Measurements from ENCODE around the gene UBAC2. TPM values are rescaled to one million over a fixed set of nuclear protein-coding genes. Genes with fewer than 3 reads are reported as not detected.

Gene UBAC2
- total and polyA plus RNA-seq, 11 donors: 32.6 to 66.9 (median 48.5) TPM

DNA sequence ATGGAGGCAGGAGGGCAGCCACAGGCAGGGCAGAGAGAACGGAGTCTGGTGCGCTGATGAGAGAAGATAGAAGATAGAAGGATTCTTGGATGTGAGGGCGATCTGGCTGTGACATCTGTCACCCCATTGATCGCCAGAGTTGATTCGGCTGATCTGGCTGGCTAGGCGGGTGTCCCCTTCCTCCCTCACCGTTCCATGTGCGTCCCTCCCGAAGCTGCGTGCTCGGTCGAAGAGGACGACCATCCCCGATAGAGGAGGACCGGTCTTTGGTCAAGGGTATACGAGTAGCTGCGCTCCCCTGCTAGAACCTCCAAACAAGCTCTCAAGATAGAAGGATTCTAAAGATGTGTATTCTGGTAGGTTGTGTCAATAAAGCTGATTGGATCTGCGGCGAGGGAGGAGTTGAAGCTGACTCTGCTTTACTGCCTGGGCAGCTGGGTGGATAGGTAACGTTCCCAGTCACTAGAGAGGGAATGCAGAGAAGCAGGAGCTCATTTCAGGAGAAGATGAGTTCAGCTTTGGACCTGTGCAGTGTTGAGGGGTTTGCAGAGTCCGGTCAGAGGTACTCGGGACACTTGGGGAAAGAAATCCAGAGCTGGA is 5.1 kb downstream of the UBAC2 start:
- WGBS, 4 donors: 92 to 95% (median 94%) methylated on average over 22 of the region's 22 CpGs
- Histone ChIP-seq H3K36me3 (peaks cover 0 to 20% (median 5%) of the 10 kb centered on the region in 9 donors), H3K4me1 (peaks cover 0 to 45% (median 27%) of the 10 kb centered on the region in 12 donors), H3K27me3 (no peaks in the 10 kb centered on the region), H3K9me3 (no peaks in the 10 kb centered on the region), H3K4me3 (no peak overlapping the region), H3K27ac (no peak overlapping the region)
- TF ChIP-seq, protein P1, sequence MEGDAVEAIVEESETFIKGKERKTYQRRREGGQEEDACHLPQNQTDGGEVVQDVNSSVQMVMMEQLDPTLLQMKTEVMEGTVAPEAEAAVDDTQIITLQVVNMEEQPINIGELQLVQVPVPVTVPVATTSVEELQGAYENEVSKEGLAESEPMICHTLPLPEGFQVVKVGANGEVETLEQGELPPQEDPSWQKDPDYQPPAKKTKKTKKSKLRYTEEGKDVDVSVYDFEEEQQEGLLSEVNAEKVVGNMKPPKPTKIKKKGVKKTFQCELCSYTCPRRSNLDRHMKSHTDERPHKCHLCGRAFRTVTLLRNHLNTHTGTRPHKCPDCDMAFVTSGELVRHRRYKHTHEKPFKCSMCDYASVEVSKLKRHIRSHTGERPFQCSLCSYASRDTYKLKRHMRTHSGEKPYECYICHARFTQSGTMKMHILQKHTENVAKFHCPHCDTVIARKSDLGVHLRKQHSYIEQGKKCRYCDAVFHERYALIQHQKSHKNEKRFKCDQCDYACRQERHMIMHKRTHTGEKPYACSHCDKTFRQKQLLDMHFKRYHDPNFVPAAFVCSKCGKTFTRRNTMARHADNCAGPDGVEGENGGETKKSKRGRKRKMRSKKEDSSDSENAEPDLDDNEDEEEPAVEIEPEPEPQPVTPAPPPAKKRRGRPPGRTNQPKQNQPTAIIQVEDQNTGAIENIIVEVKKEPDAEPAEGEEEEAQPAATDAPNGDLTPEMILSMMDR (IDR thresholded peaks at IDR 0.05): no peak
- TF ChIP-seq POLR2A (IDR thresholded peaks at IDR 0.05): no peak
- ATAC-seq: no peak
- intact Hi-C loops (cut with DNase I): loop anchor here in 2 of 10 donors (5.0 to 10.0 kb wide), 3 partner anchors 57 to 299 kb away; partner anchors contain the start of gene TM9SF2 (in 1 of the 2)
- DNase-seq: no peak

DNA sequence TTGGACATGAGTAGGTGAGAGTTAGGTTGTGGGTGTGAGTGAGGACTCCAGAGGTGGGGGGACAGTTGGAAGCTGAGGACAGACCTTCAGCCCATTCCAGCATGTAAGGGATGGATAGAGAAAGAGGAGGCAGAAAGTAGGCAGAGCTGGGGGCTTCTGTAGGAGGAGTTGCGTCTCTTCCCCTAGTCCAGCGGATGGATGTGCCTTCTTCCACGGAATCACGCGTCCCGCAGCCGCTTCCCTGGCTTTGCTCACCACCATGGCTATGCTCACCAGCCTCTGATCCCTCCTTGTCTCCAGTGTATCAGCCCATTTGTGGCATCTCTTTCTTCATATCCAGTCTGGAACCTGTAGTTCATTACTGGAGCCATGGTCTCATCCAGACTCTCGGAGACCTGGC is 5.6 kb downstream of the UBAC2 start:
- H3K27ac ChIP-seq: no peak overlapping the region
- DNase-seq: no peak
- WGBS, 4 donors: 96 to 98% (median 97%) methylated on average over 8 of the region's 8 CpGs
- H3K27me3 ChIP-seq: no peaks in the 10 kb centered on the region
- no peak overlapping the region for H3K4me3 ChIP-seq
- intact Hi-C loops (cut with DNase I): loop anchor here in 2 of 10 donors (5.0 to 10.0 kb wide), 3 partner anchors 56 to 299 kb away; partner anchors contain the start of gene TM9SF2 (in 1 of the 2)
- H3K4me1 ChIP-seq: peaks cover 0 to 45% (median 27%) of the 10 kb centered on the region in 12 donors
- ATAC-seq: no peak
- TF ChIP-seq, protein P1 (IDR thresholded peaks at IDR 0.05): no peak
- TF ChIP-seq POLR2A (IDR thresholded peaks at IDR 0.05): no peak
- H3K36me3 ChIP-seq: peaks cover 0 to 20% (median 5%) of the 10 kb centered on the region in 9 donors
- no peaks in the 10 kb centered on the region for H3K9me3 ChIP-seq

DNA sequence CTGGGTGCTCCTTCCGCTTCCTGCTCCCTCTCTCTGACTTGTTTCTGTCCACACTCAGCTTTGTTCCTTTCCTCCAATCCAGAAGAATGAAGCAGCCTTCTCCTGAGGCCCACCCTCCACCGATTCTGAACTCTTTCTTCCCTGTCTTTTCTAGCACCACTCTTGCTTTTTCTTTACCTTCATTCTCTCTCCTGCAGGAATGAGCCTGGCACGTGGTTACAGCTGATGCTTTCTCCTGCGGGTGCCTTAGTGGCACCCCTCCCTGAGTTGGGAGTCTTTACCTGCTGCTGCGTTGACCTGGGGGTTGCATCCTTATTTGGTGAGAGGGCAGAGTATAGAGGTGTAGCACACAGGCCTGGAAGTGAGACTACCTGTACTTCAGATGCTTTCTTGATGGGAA is 6.2 kb downstream of the UBAC2 start:
- no peaks in the 10 kb centered on the region for H3K27me3 ChIP-seq
- H3K4me1 ChIP-seq: peaks cover 0 to 40% (median 23%) of the 10 kb centered on the region in 12 donors
- H3K4me3 ChIP-seq: no peak overlapping the region
- no peak overlapping the region for H3K27ac ChIP-seq
- TF ChIP-seq, protein P1 (IDR thresholded peaks at IDR 0.05): no peak
- no peak for TF ChIP-seq POLR2A (IDR thresholded peaks at IDR 0.05)
- DNase-seq (no peak), ATAC-seq (no peak)
- intact Hi-C loops (cut with DNase I): loop anchor here in 2 of 10 donors (5.0 to 10.0 kb wide), 3 partner anchors 55 to 298 kb away; partner anchors contain the start of gene TM9SF2 (in 1 of the 2)
- WGBS, 4 donors: 93 to 99% (median 96%) methylated on average over 5 of the region's 5 CpGs
- H3K36me3 ChIP-seq: peaks cover 0 to 20% (median 5%) of the 10 kb centered on the region in 9 donors
- no peaks in the 10 kb centered on the region for H3K9me3 ChIP-seq

DNA sequence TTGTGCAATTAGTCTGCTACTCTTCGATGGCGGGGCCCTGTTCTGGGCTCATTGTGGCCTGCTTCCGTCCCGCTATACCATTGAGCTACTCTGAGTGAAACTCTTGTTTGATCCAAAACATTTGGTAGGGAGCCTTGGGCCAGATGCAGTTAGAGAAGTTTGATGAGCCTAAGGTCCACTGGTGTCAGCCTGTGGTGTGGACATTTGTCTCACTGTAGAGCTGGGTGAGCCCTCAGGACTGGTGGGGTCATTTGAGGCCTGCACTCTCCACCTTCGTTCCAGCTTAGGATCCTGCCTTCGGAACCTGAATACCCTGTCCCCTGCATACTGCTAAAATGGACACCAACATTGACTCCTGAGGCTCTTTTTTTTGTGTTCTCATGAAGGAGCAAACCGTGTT is 6.9 kb downstream of the UBAC2 start:
- Histone ChIP-seq H3K9me3 (no peaks in the 10 kb centered on the region), H3K27ac (no peak overlapping the region), H3K27me3 (no peaks in the 10 kb centered on the region), H3K4me3 (no peak overlapping the region), H3K4me1 (peaks cover 0 to 33% (median 17%) of the 10 kb centered on the region in 12 donors), H3K36me3 (peaks cover 0 to 20% (median 5%) of the 10 kb centered on the region in 9 donors)
- 92 to 96% (median 94%) methylated on average over 6 to 7 of the region's 7 CpGs for WGBS, 4 donors
- DNase-seq (no peak), ATAC-seq (no peak)
- TF ChIP-seq, protein P1 (IDR thresholded peaks at IDR 0.05): no peak
- no peak for TF ChIP-seq POLR2A (IDR thresholded peaks at IDR 0.05)
- intact Hi-C loops (cut with DNase I): loop anchor here in 2 of 10 donors (5.0 to 10.0 kb wide), 3 partner anchors 55 to 297 kb away; partner anchors contain the start of gene TM9SF2 (in 1 of the 2)

Measured in heart left ventricle (tissue), 16 donors.